Heart right ventricle (tissue), 16 donors: ENCODE results near the gene FAM241B. TPM values are rescaled to one million over a fixed set of nuclear protein-coding genes. Genes with fewer than 3 reads are reported as not detected.

ENCODE experiments used
- ATAC-seq, 8 donors: fragments of 200-7000 bp; cut with Tn5 transposase; one replicate each; pipeline ENCODE4 v1.9.1; 2020; ENCODE audit warnings: mild to moderate bottlenecking in 8 of 8, moderate library complexity in 8 of 8, moderate number of reproducible peaks in 1 of 8
- DNase-seq, 2 donors: peaks; one replicate each; pipeline ENCODE4 v3.0.0-alpha.2; 2020
- H3K27ac ChIP-seq, 10 donors: fragments of 200-600 bp; sonication (generic) in 2 of 10; one replicate each; pipeline versions ENCODE4 v1.5.0 to v1.8.0; 2020 to 2022; ENCODE audit warnings: mild to moderate bottlenecking in 3 of 10
- H3K27me3 ChIP-seq, 7 donors: fragments of 200-600 bp; one replicate each; pipeline ENCODE4 v1.8.0; 2021 to 2022; ENCODE audit warnings: mild to moderate bottlenecking in 2 of 7
- H3K36me3 ChIP-seq, 9 donors: fragments of 200-600 bp; sonication (generic) in 1 of 9; one replicate each; pipeline versions ENCODE4 v1.5.0 to v1.8.0; 2020 to 2022; ENCODE audit warnings: mild to moderate bottlenecking in 2 of 9
- H3K4me1 ChIP-seq, 9 donors: fragments of 200-600 bp; sonication (generic) in 1 of 9; one replicate each; pipeline versions ENCODE4 v1.5.0 to v1.8.0; 2020 to 2022; ENCODE audit warnings: mild to moderate bottlenecking in 4 of 9
- H3K4me3 ChIP-seq, 10 donors: fragments of 200-600 bp; sonication (generic) in 2 of 10; one replicate each; pipeline versions ENCODE4 v1.5.0 to v1.8.0; 2020 to 2022; ENCODE audit warnings: mild to moderate bottlenecking in 7 of 10, moderate library complexity in 2 of 10
- H3K9me3 ChIP-seq, 11 donors: fragments of 200-600 bp in 10 of 11; sonication (generic) in 2 of 11; one replicate each; pipeline versions ENCODE4 v1.5.0 to v1.8.0; 2013 to 2022; ENCODE audit warnings: mild to moderate bottlenecking in 2 of 11, control low read depth in 1 of 11, moderate library complexity in 1 of 11
- WGBS, 2 donors: extraction: QIAGEN DNeasy Blood & Tissue Kit; methylation state at CpG; one replicate each; pipeline ENCODE4 v1.1.7; 2013; ENCODE audit warnings: inconsistent platforms in 1 of 2; 5-methylcytosine and 5-hydroxymethylcytosine counted together
- intact Hi-C, 10 donors: fragments of 100-400 bp; cut with DNase I; formaldehyde crosslinking; loops; one replicate each; pipeline versions ENCODE4 v1.11.1 to v1.14.2; 2022
- long read RNA-seq, 3 donors: library from polyadenylated mRNA; unstranded; transcript quantifications; one replicate each; pipeline ENCODE4 v2.0.0, GENCODE V29; 2020 to 2021
- polyA plus RNA-seq, 2 donors: library from polyadenylated mRNA; stranded (reverse); fragments of 200-250 nt; gene quantifications; one replicate each; pipeline ENCODE4 v1.2.3, GENCODE V29; 2013
- total RNA-seq, 10 donors: library from RNA; stranded (reverse); fragmentation: NEBNext Ultra II Directional in 3 of 10; extraction: Animal tissue kit (Norgen Biotek cat#: 25700) in 3 of 10; gene quantifications; one replicate each; pipeline versions ENCODE4 v1.2.1 to v1.2.4, GENCODE V29; 2021 to 2023
- TF ChIP-seq, protein P1 (sequence below), 9 donors: fragments of 200-600 bp; sonication (generic) in 2 of 9; IDR thresholded peaks; one replicate each; pipeline versions ENCODE4 v1.5.0 to v1.8.0; 2021 to 2022; ENCODE audit warnings: antibody characterized with exemption in 9 of 9, mild to moderate bottlenecking in 5 of 9, moderate library complexity in 1 of 9
- donor health status: Arrhythmogenic right ventricular cardiomyopathy.
- donor health status: ischemic (EF 13 %, LVEDD 7.1; RV severe dilation, severe dysfunction).
- donor health status: healthy with polysubstance abuse.
- donor health status: DM: no; HTN: yes; CAD: no.
- donor health status: DM: no; HTN: no; CAD: no.
- donor health status: ischemic (EF 25% LVEDD 6.9; RV normal size, moderate dysfunction).
- donor health status: ischemic (EF 25% LVEDD 5.7; RV mildly dilated, moderate dysfunction).
- donor health status: healthy.
- donor health status: DM: yes; HTN: yes; CAD: no.
- donor health status: Ischemic cardiomyopathy.
- donor health status: ischemic (EF 35%, LVEDD 5.7; RV mildly dilated, moderate dysfunction).
- donor health status: nonischemic (EF 11% LVEDD 7.7; RV severe dilation, severe dysfunction).
- donor health status: DM: yes; HTN: yes; CAD: no.
- donor health status: PGD.
- donor health status: ischemic (EF 29% LVEDD 5.4; RV normal size, mild dysfunction).
- donor health status: nonischemic (EF 23%, LVEDD 6.1; RV moderate dilation, normal function).

Gene FAM241B, protein sequence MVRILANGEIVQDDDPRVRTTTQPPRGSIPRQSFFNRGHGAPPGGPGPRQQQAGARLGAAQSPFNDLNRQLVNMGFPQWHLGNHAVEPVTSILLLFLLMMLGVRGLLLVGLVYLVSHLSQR
- total RNA-seq = 1 to 10 TPM; 1.4 to 9.0 (median 5.2) TPM
- 1 to 10 TPM; 2.8 to 3.7 TPM for polyA plus RNA-seq
- long read RNA-seq, donor 1, partial matches to known transcripts = 0 of 3 reads
- long read RNA-seq, donor 1, other reads (novel, unspliced or antisense) = 1 of 3 reads
- long read RNA-seq, donor 2, partial matches to known transcripts = 0 of 4 reads
- long read RNA-seq, donor 2, other reads (novel, unspliced or antisense) = 2 of 4 reads
- long read RNA-seq, donor 3 = 0 reads

DNA sequence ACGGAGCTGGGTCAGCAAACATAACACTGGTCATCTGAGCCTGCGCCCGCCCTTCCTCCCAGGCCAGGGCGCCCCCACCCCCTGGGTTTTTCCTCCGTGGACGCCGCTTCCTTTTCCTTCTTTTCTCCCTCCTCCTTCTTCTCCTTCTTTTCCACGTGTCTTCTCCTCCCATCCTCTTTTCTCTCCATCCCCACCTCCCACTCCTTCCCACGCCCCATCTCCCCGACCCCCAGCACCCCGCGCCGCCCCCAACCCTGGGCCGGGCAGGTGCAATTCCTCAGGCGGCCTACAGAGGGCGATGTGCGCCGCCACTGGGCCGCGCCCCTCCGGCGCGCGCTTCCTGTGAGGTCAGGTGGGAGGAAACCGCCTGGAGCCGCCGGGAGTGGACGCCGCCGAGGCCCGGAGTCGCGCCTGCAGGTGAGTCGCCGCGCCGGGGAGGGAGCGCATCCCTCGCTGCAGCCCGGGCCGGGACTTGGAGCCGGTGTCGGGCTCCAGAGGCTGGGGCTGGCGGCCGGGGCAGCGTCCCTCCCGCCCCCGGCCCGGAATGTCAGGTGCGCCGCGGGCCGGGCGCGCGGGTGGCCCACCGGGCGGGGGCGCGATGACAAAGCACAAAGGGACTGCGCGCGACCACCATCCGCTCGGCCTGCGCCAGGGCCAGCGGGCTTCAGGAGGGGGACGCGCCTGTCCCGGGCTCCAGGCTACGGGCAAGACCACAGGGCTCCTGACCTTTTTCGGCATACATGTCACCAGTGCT is at the start of gene FAM241B:
TSS of gene FAM241B (plus strand) at position 351 of the 754 bp plus-strand sequence. CDS start 1,497 bp downstream, outside the sequence.
- ATAC-seq (peak; percentile 83 to 86 (median 84)), DNase-seq (peak; percentile 38 to 64)
- Histone ChIP-seq H3K36me3 (no peaks in the 10 kb centered on the region), H3K9me3 (peaks cover 0 to 2% (median 0%) of the 10 kb centered on the region in 11 donors), H3K27me3 (peaks cover 0 to 27% (median 24%) of the 10 kb centered on the region in 7 donors), H3K4me1 (peaks cover 0 to 16% (median 7%) of the 10 kb centered on the region in 9 donors), H3K27ac (peak within 1 kb of the TSS in 1 of 10 donors; percentile 50), H3K4me3 (peak within 1 kb of the TSS; percentile 27 to 63 (median 56))
- intact Hi-C loops = loop anchor here in 4 of 10 donors (5.0 to 10.0 kb wide), 5 partner anchors 118 to 395 kb away; no protein-coding TSS in a partner anchor
- WGBS, 2 donors = 4 to 5% methylated on average over 72 of the region's 72 CpGs
- TF ChIP-seq, protein P1, sequence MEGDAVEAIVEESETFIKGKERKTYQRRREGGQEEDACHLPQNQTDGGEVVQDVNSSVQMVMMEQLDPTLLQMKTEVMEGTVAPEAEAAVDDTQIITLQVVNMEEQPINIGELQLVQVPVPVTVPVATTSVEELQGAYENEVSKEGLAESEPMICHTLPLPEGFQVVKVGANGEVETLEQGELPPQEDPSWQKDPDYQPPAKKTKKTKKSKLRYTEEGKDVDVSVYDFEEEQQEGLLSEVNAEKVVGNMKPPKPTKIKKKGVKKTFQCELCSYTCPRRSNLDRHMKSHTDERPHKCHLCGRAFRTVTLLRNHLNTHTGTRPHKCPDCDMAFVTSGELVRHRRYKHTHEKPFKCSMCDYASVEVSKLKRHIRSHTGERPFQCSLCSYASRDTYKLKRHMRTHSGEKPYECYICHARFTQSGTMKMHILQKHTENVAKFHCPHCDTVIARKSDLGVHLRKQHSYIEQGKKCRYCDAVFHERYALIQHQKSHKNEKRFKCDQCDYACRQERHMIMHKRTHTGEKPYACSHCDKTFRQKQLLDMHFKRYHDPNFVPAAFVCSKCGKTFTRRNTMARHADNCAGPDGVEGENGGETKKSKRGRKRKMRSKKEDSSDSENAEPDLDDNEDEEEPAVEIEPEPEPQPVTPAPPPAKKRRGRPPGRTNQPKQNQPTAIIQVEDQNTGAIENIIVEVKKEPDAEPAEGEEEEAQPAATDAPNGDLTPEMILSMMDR (IDR thresholded peaks at IDR 0.05) = peak; percentile 91 to 98 (median 97)

DNA sequence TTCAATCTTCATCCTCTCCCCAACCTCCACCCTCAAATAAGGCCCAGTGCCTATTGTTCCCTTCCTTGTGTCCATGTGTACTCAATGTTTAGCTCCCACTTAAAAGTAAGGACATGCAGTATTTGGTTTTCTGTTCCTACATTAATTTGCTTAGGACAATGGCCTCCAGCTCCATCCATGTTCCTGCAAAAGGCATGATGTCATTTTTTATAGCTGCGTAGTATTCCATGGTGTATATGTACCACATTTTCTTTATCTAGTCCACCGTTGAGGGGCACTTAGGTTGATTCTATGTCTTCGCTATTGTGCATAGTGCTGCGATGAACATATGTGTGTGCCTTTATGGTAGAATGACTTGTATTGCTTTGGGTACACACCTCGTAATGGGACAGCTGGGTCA is 49.6 kb upstream of the FAM241B start:
- 72 to 80% methylated on average over 5 of the region's 5 CpGs for WGBS, 2 donors
- peaks cover 0 to 79% (median 61%) of the 10 kb centered on the region in 7 donors for H3K27me3 ChIP-seq
- ATAC-seq = no peak

DNA sequence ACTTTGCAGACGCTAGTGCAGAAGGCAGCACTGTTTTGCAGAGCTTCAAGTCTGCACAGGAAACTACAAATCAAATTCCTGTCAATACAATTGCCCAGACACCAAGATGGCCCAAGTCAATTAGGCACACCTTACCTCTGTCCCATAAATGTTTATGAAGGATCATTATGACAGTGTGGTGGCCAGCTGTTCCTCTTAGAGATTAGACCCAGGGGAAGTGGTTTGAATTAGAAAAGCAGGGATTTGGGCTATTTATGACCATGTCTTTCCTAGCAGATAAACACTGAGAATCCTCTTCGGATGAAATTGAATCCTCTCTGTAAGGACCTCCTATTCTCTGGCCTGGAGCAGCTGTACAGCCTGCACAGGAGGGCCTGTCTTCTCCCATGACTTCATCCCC is 46.9 kb upstream of the FAM241B start:
- intact Hi-C loops = no loop called here
- Histone ChIP-seq H3K27ac (no peak overlapping the region), H3K4me3 (no peak overlapping the region), H3K4me1 (no peaks in the 10 kb centered on the region), H3K27me3 (peaks cover 0 to 54% (median 37%) of the 10 kb centered on the region in 7 donors), H3K9me3 (no peaks in the 10 kb centered on the region), H3K36me3 (no peaks in the 10 kb centered on the region)
- TF ChIP-seq, protein P1 (IDR thresholded peaks at IDR 0.05) = no peak
- ATAC-seq (no peak), DNase-seq (no peak)
- 49 to 65% methylated on average over 2 of the region's 2 CpGs for WGBS, 2 donors

More for the DNA sequence above, 49.6 kb upstream of the FAM241B start:
- Histone ChIP-seq H3K36me3 (no peaks in the 10 kb centered on the region), H3K9me3 (no peaks in the 10 kb centered on the region), H3K4me3 (no peak overlapping the region), H3K4me1 (no peaks in the 10 kb centered on the region), H3K27ac (no peak overlapping the region)
- TF ChIP-seq, protein P1 (IDR thresholded peaks at IDR 0.05) = no peak
- DNase-seq = no peak
- intact Hi-C loops = no loop called here

DNA sequence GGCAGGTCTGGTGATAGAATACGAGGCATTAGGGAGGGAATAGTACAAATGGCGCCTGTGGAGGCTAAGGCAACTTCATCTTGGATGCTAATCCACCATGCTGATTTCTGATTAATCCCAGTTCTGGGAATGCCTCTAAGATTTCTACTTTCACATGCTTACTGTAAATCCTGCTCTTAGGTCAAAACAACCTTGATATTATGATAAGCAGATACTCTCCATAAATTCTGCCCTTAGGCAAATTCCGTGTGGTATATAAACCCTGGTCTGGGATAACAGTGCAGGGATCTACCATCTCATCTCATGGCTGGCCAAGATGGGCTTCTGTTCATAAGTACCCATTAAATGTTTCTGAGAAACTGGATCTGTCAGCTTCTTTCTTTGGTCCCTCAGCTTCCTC is 45.4 kb upstream of the FAM241B start:
- Histone ChIP-seq H3K27me3 (peaks cover 0 to 40% (median 24%) of the 10 kb centered on the region in 7 donors), H3K4me1 (no peaks in the 10 kb centered on the region), H3K36me3 (no peaks in the 10 kb centered on the region), H3K27ac (no peak overlapping the region), H3K4me3 (no peak overlapping the region), H3K9me3 (no peaks in the 10 kb centered on the region)
- DNase-seq (no peak), ATAC-seq (no peak)
- 77 to 84% methylated on average over 3 of the region's 3 CpGs for WGBS, 2 donors
- intact Hi-C loops = no loop called here
- TF ChIP-seq, protein P1 (IDR thresholded peaks at IDR 0.05) = no peak
